GM12873 (cell line): ENCODE results near the gene CSNK1D.

Source experiments
- CTCF ChIP-seq: IDR thresholded peaks from 2 replicates; pipeline ENCODE4 v1.5.1; 2012; ENCODE audit warnings: low read depth, mild to moderate bottlenecking, moderate library complexity, low read length, control low read depth; ENCODE audit not compliant: insufficient read depth; ENCODE audit errors: missing control alignments

Gene CSNK1D

GRCh38 chr17:82226146-82226808 is 47.2 kb downstream of the CSNK1D start:
- TF ChIP-seq CTCF: no peak

- no peak for TF ChIP-seq CTCF
Observed at GRCh38 chr17:82225368-82226029, 48.0 kb downstream of the CSNK1D start.

GRCh38 chr17:82224666-82225065 is 48.8 kb downstream of the CSNK1D start:
- TF ChIP-seq CTCF: no peak

- TF ChIP-seq CTCF: no peak
Observed at GRCh38 chr17:82223517-82223916, 50.0 kb downstream of the CSNK1D start.

- TF ChIP-seq CTCF: no peak
Observed at GRCh38 chr17:82222816-82223215, 50.7 kb downstream of the CSNK1D start.

GRCh38 chr17:82221341-82221902 is 52.1 kb downstream of the CSNK1D start:
- TF ChIP-seq CTCF: no peak
